GM10248 (cell line): ENCODE measurements around the gene ITGAV.

ENCODE experiments used
- CTCF ChIA-PET: fragments of 300-600 bp; sonication (Branson Sonifier 250); formaldehyde crosslinking; extraction: SDS; loops from one replicate; lab custom pipeline; 2021; ENCODE audit warnings: antibody characterized with exemption; lab: Yijun Ruan, JAX
- POLR2A ChIA-PET: fragments of 350-650 bp; sonication (Branson Sonifier 250); formaldehyde crosslinking; extraction: SDS; loops from one replicate; lab custom pipeline; 2020; ENCODE audit warnings: antibody characterized with exemption; lab: Yijun Ruan, JAX
- DNase-seq: peaks from one replicate; pipeline ENCODE4 v3.0.0; 2012; ENCODE audit errors: extremely low spot score
- CTCF ChIP-seq: IDR thresholded peaks from 2 replicates; pipeline ENCODE4 v1.5.1; 2012; ENCODE audit warnings: mild to moderate bottlenecking, low read depth; ENCODE audit errors: extremely low read depth, missing control alignments, control extremely low read depth

ITGAV gene

GRCh38 chr2:186551323-186552050 lies 38.4 kb upstream of the ITGAV start:
- no peak for DNase-seq
- TF ChIP-seq CTCF = no peak
- CTCF ChIA-PET = interaction anchor here (0.8 to 1.1 kb wide), 2 partner anchors 10 to 13 kb away, joined by 3 to 4 read pairs; no protein-coding TSS in a partner anchor
- POLR2A ChIA-PET = no interaction called here

GRCh38 chr2:186554429-186554828 lies 35.4 kb upstream of the ITGAV start:
- POLR2A ChIA-PET = no interaction called here
- CTCF ChIA-PET = interaction anchor here (1.1 to 1.3 kb wide), 2 partner anchors 29 to 51 kb away, joined by 3 read pairs; no protein-coding TSS in a partner anchor
- no peak for TF ChIP-seq CTCF
- DNase-seq = no peak

GRCh38 chr2:186554850-186555671 lies 34.8 kb upstream of the ITGAV start:
- DNase-seq = no peak
- ChIA-PET POLR2A (no interaction called here), CTCF (interaction anchor here (0.8 to 1.3 kb wide), 4 partner anchors 10 to 87 kb away, joined by 3 read pairs; no protein-coding TSS in a partner anchor)
- TF ChIP-seq CTCF = no peak

GRCh38 chr2:186558512-186559276 lies 31.2 kb upstream of the ITGAV start:
- DNase-seq = no peak
- CTCF ChIA-PET = interaction anchor here (1.2 kb wide), 1 partner anchor 27 kb away, joined by 3 read pairs; no protein-coding TSS in a partner anchor
- POLR2A ChIA-PET = no interaction called here
- no peak for TF ChIP-seq CTCF

GRCh38 chr2:186559370-186559769 lies 30.5 kb upstream of the ITGAV start:
- no peak for TF ChIP-seq CTCF
- no peak for DNase-seq
- ChIA-PET CTCF (interaction anchor here (1.2 kb wide), 1 partner anchor 27 kb away, joined by 3 read pairs; no protein-coding TSS in a partner anchor), POLR2A (no interaction called here)

GRCh38 chr2:186559848-186560247 lies 30.0 kb upstream of the ITGAV start:
- POLR2A ChIA-PET = no interaction called here

More at GRCh38 chr2:186559848-186560247, 30.0 kb upstream of the ITGAV start:
- TF ChIP-seq CTCF = no peak
- peak; percentile 16 for DNase-seq
- CTCF ChIA-PET = no interaction called here
